Dendritic cell treated with granulocyte-macrophage colony-stimulating factor and Interleukin-4, amounts not matched to agents 40 ng/mL and 50 ng/mL, for 4 days (primary cell): ENCODE data around the gene XYLT1.

Experiments used
- H3K27ac Mint-ChIP-seq: one replicate; pipeline ENCODE4 v1.8.0; 2022; ENCODE audit warnings: mild to moderate bottlenecking, mixed read lengths
- H3K27me3 Mint-ChIP-seq: one replicate; pipeline ENCODE4 v1.8.0; 2022; ENCODE audit warnings: mild to moderate bottlenecking, mixed read lengths
- H3K36me3 Mint-ChIP-seq: one replicate; pipeline ENCODE4 v1.8.0; 2022; ENCODE audit warnings: low read depth, mixed read lengths
- H3K4me1 Mint-ChIP-seq: one replicate; pipeline ENCODE4 v1.8.0; 2022; ENCODE audit warnings: low read depth, mixed read lengths
- H3K4me3 Mint-ChIP-seq: one replicate; pipeline ENCODE4 v1.8.0; 2022; ENCODE audit warnings: mild to moderate bottlenecking, moderate library complexity, mixed read lengths
- H3K9me3 Mint-ChIP-seq: one replicate; pipeline ENCODE4 v1.8.0; 2022; ENCODE audit warnings: mixed read lengths
- intact Hi-C: fragments of 100-400 bp; cut with micrococcal nuclease; formaldehyde crosslinking; loops from one replicate; pipeline ENCODE4 v1.15.0; 2022

XYLT1 gene

DNA sequence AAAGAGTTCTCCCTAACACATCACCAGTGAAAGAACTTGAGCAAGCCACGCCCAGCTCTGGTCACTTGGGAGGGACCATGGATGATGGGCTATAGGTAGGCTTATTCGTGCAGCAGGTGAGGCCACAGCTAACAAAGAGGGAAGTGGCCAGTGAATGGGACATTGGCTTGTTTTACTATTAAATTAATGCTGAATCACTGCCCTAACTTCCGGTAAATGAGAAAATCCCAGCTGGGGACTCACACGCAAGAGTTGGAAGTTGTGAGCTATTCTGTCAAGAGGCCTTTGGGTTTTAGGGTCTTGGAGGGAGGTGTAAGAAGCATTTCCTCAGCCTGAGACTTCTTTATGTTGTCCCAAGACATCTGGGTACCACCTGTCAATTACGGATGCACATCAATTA lies 315.3 kb downstream of the XYLT1 start:
- peak overlapping the region; percentile 66 for H3K27ac Mint-ChIP-seq
- H3K27me3 Mint-ChIP-seq = no peaks in the 10 kb centered on the region
- H3K4me1 Mint-ChIP-seq = peaks cover 40% of the 10 kb centered on the region
- peaks cover 15% of the 10 kb centered on the region for H3K36me3 Mint-ChIP-seq
- intact Hi-C loops = no loop called here
- H3K4me3 Mint-ChIP-seq = no peak overlapping the region
- no peaks in the 10 kb centered on the region for H3K9me3 Mint-ChIP-seq

- Mint-ChIP-seq H3K27ac (peak overlapping the region; percentile 66), H3K27me3 (no peaks in the 10 kb centered on the region)
- intact Hi-C loops = no loop called here
These were observed 315.8 kb downstream of the XYLT1 start for GRCh38 chr16:17154981-17155380.

DNA sequence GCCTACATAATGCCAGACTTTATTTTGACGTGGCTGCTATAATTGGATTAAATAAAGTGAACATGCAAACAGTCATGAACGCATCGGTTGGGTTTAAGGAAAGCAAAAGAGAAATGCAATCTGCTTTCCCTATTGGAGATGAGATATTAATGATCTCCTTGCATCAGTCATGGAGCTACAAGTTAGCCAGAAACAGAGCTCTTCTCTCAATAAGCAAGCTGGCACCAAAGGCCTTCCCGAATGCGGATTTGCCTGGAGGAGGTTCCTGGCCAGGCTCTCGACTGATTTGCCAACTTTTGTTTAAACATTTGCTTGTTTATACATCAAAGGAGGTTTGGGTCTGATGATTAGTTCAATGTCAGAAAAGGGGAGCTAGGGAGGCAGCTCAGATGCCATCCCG lies 318.4 kb downstream of the XYLT1 start:
- Mint-ChIP-seq H3K9me3 (no peaks in the 10 kb centered on the region), H3K27me3 (no peaks in the 10 kb centered on the region), H3K36me3 (peaks cover 4% of the 10 kb centered on the region), H3K4me1 (peaks cover 29% of the 10 kb centered on the region), H3K27ac (no peak overlapping the region), H3K4me3 (no peak overlapping the region)
- intact Hi-C loops = no loop called here

More at GRCh38 chr16:17154981-17155380, 315.8 kb downstream of the XYLT1 start:
- Mint-ChIP-seq H3K4me1 (peaks cover 40% of the 10 kb centered on the region), H3K9me3 (no peaks in the 10 kb centered on the region), H3K4me3 (no peak overlapping the region), H3K36me3 (peaks cover 15% of the 10 kb centered on the region)

DNA sequence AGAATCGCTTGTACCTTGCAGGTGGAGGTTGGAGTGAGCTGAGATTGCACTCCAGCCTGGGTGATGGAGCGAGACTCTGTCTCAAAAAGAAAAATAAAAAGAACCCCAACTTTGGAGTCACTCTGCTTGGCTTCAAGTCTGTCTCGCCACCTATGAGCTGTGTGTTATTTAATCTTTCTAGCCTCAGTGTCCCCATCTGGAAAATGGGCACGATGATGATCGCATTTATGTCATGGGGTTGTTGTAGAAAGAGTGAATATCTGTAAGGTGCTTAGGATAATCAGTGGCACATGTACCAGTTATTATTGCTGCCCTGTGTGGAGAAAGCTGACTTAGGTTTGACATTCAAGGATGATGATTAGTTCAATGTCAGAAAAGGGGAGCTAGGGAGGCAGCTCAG lies 319.4 kb downstream of the XYLT1 start:
- intact Hi-C loops = no loop called here
- Mint-ChIP-seq H3K4me1 (peaks cover 26% of the 10 kb centered on the region), H3K9me3 (no peaks in the 10 kb centered on the region), H3K36me3 (no peaks in the 10 kb centered on the region), H3K27me3 (no peaks in the 10 kb centered on the region), H3K27ac (no peak overlapping the region), H3K4me3 (no peak overlapping the region)

GRCh38 chr16:17149904-17150483 lies 320.8 kb downstream of the XYLT1 start:
- intact Hi-C loops = no loop called here
- Mint-ChIP-seq H3K27ac (no peak overlapping the region), H3K4me1 (peaks cover 13% of the 10 kb centered on the region), H3K9me3 (no peaks in the 10 kb centered on the region), H3K27me3 (no peaks in the 10 kb centered on the region), H3K4me3 (no peak overlapping the region), H3K36me3 (no peaks in the 10 kb centered on the region)

DNA sequence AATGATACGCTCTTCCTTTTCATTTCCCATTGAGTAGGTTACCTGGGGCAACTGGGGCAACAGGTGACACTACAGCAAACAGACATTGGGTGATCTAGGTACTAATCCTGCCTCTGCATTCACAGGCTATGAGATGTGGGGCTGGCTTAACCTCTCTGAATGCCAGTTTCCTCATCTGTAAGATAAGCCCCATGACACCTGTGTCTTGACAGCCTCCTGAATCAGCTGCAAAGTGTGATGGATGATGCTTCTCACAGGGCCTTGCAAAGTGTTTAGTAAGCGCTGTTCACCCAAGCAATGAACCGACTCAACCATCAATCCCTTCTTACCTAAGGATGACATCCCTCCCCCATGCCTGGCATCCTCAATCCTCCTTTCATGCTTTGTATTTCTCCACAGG lies 322.8 kb downstream of the XYLT1 start:
- Mint-ChIP-seq H3K27me3 (no peaks in the 10 kb centered on the region), H3K9me3 (no peaks in the 10 kb centered on the region), H3K4me1 (no peaks in the 10 kb centered on the region), H3K4me3 (no peak overlapping the region), H3K27ac (no peak overlapping the region), H3K36me3 (no peaks in the 10 kb centered on the region)
- intact Hi-C loops = no loop called here

- intact Hi-C loops = no loop called here
- no peaks in the 10 kb centered on the region for H3K9me3 Mint-ChIP-seq
These were observed 325.7 kb downstream of the XYLT1 start for GRCh38 chr16:17145029-17145428.

DNA sequence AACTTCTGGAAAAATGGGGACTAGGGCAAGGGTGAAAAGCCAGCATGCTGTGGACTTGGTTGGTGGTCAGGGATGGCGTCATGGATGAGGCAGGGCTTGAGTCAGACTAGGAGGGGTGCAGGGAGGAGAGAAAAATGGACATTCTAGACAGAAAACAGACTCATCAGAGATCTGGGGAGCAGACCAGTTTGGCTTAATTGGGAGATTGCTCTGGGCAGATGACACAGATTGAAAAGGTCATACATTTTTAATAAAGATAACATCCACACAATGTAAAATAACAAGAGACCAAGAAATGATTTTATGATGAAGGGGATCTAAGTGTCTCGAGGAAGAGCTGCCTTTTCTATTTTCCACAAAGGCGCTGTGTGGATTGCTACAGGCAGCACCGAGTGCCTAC lies 326.3 kb downstream of the XYLT1 start:
- Mint-ChIP-seq H3K27me3 (no peaks in the 10 kb centered on the region), H3K36me3 (peaks cover 18% of the 10 kb centered on the region), H3K4me3 (no peak overlapping the region), H3K4me1 (no peaks in the 10 kb centered on the region), H3K9me3 (no peaks in the 10 kb centered on the region), H3K27ac (no peak overlapping the region)
- intact Hi-C loops = no loop called here

More at GRCh38 chr16:17145029-17145428, 325.7 kb downstream of the XYLT1 start:
- no peaks in the 10 kb centered on the region for H3K27me3 Mint-ChIP-seq
- H3K27ac Mint-ChIP-seq = no peak overlapping the region
- no peak overlapping the region for H3K4me3 Mint-ChIP-seq
- H3K4me1 Mint-ChIP-seq = no peaks in the 10 kb centered on the region
- H3K36me3 Mint-ChIP-seq = peaks cover 12% of the 10 kb centered on the region

DNA sequence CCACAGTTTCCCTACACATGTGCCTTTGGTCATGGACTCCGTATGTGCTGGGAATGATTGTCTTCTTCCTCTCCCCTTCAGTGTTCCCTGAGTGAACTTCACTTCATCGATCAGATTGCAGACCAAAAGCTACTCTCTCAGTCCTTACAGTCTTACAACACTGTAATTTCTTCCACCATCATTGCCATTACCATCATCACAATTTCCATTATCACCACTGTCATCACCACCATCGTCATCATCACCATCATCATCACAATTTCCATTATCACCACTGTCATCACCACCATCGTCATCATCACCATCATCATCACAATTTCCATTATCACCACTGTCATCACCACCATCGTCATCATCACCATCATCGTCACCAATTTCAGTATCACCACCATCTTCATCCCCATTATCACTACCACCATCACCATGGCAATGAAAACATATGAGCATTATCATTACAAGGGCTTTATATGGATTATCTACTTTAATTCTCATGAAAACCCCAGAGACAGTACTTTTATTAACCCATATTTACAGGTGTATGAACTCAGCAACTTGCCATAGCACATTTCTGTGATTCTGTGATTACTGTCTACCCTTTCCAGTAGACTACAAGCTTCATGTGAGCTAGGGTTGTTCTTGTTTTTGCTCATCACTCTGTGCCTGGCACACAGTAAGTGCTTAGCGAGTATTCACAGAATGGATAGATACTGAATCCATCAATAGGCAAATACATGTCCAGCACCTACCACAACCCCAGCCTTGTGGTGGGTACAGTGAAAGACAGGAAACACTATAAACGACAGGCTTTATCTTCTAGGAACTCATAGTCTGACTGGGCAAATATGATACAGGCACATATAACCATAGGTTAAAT lies 327.0 kb downstream of the XYLT1 start:
- no peaks in the 10 kb centered on the region for H3K27me3 Mint-ChIP-seq
- H3K27ac Mint-ChIP-seq = no peak overlapping the region
- peaks cover 24% of the 10 kb centered on the region for H3K36me3 Mint-ChIP-seq
- H3K9me3 Mint-ChIP-seq = no peaks in the 10 kb centered on the region
- intact Hi-C loops = no loop called here
- H3K4me1 Mint-ChIP-seq = no peaks in the 10 kb centered on the region
- no peak overlapping the region for H3K4me3 Mint-ChIP-seq

DNA sequence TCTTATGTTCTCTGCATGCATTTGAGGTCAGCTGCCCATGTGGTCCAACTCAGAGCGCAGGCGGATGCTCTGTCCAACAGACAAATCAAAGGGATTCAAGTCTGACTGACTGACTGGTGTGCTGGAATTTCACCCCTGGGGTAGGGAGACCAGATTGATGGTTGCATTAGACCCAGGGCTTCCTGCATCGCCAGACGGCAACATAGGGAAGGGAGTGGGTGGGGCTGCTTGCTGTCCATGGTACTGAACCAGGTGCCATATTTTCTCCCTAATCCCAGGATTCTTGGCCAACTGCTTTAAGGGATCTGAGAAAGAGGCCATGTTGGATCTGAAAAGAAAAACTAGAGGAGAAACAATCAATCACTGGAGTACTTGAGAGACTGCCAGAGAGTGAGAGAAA lies 332.0 kb downstream of the XYLT1 start:
- Mint-ChIP-seq H3K36me3 (peaks cover 63% of the 10 kb centered on the region), H3K4me3 (no peak overlapping the region), H3K27ac (no peak overlapping the region), H3K4me1 (no peaks in the 10 kb centered on the region), H3K9me3 (no peaks in the 10 kb centered on the region), H3K27me3 (no peaks in the 10 kb centered on the region)
- intact Hi-C loops = no loop called here

GRCh38 chr16:17135439-17135838 lies 335.3 kb downstream of the XYLT1 start:
- Mint-ChIP-seq H3K27ac (no peak overlapping the region), H3K4me1 (peaks cover 6% of the 10 kb centered on the region), H3K4me3 (no peak overlapping the region), H3K27me3 (no peaks in the 10 kb centered on the region), H3K9me3 (no peaks in the 10 kb centered on the region), H3K36me3 (peaks cover 81% of the 10 kb centered on the region)
- intact Hi-C loops = no loop called here

GRCh38 chr16:17134586-17134985 lies 336.2 kb downstream of the XYLT1 start:
- Mint-ChIP-seq H3K36me3 (peaks cover 81% of the 10 kb centered on the region), H3K27me3 (no peaks in the 10 kb centered on the region), H3K27ac (no peak overlapping the region), H3K4me3 (no peak overlapping the region), H3K4me1 (peaks cover 6% of the 10 kb centered on the region), H3K9me3 (no peaks in the 10 kb centered on the region)
- intact Hi-C loops = no loop called here

DNA sequence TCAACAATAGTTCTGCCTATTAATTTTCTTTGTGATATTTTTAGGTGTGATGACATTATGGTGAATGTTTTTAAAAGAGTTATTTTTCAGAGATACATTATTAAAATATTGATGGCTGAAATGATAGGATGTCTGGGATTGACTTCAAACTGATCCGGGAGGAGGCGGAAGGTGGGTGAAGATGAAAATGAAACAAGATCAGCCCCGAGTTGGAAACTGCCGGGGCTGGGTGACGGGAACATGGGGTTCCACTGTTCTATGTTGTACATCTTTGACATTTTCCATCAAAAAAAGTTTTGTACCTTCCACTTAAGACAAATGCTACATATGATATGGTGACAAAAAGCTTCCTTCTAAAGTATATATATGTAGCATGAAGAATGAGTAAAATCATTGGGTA lies 336.9 kb downstream of the XYLT1 start:
- Mint-ChIP-seq H3K27me3 (no peaks in the 10 kb centered on the region), H3K27ac (no peak overlapping the region), H3K36me3 (peaks cover 73% of the 10 kb centered on the region), H3K4me1 (peaks cover 6% of the 10 kb centered on the region), H3K9me3 (no peaks in the 10 kb centered on the region), H3K4me3 (no peak overlapping the region)
- intact Hi-C loops = no loop called here

DNA sequence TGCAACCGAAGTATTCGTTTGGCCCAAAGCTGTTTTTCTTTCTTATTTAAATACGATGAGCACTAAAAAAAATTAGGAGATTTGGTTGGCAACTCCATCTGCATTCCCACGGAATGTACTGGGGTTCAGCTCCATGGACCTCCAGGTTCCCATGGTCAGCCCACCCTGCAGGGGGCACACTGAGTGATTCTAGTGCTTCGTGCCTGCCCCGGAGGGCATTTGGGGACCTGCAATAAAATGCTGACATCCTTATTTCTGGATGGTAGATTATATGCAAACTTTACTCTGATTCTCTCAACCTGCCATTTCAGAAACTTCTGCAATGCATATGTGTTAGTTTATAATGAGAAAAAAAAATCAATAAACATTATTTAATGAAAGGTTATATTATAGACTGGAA lies 339.4 kb downstream of the XYLT1 start:
- H3K36me3 Mint-ChIP-seq = peaks cover 73% of the 10 kb centered on the region
- no peak overlapping the region for H3K27ac Mint-ChIP-seq
- no peak overlapping the region for H3K4me3 Mint-ChIP-seq
- intact Hi-C loops = no loop called here
- H3K9me3 Mint-ChIP-seq = no peaks in the 10 kb centered on the region
- H3K4me1 Mint-ChIP-seq = peaks cover 6% of the 10 kb centered on the region
- H3K27me3 Mint-ChIP-seq = no peaks in the 10 kb centered on the region
